HG02870 (cell line): ENCODE results near the gene LYRM1.
"Not testable (repeated sequence)": the region's sequence is repeated elsewhere in the genome, so short reads cannot be mapped to it uniquely, and the experiment has no call there.

Experiments used
- ATAC-seq: cut with Tn5 transposase; IDR thresholded peaks from one replicate; pipeline ENCODE4 v1.9.1; 2021; ENCODE audit warnings: mild to moderate bottlenecking, moderate library complexity; ENCODE audit not compliant: unreplicated experiment

Gene LYRM1

GRCh38 chr16:20901436-20902112 lies 1.0 kb downstream of the LYRM1 start:
- no peak for ATAC-seq

GRCh38 chr16:20902426-20902825 lies 1.9 kb downstream of the LYRM1 start:
- ATAC-seq = no peak

GRCh38 chr16:20903116-20903898 lies 2.7 kb downstream of the LYRM1 start:
- ATAC-seq = no peak

GRCh38 chr16:20903899-20904506 lies 3.4 kb downstream of the LYRM1 start:
- no peak for ATAC-seq

GRCh38 chr16:20904507-20905081 lies 4.0 kb downstream of the LYRM1 start:
- no peak for ATAC-seq

GRCh38 chr16:20905576-20905975 lies 5.0 kb downstream of the LYRM1 start:
- ATAC-seq = no peak

GRCh38 chr16:20906341-20907255 lies 6.0 kb downstream of the LYRM1 start:
- ATAC-seq = no peak

GRCh38 chr16:20910781-20911321 lies 10.3 kb downstream of the LYRM1 start:
- no peak for ATAC-seq

- no peak for ATAC-seq
Observed at GRCh38 chr16:20911361-20911760, 10.8 kb downstream of the LYRM1 start.

- ATAC-seq = no peak
Observed at GRCh38 chr16:20916289-20916688, 15.7 kb downstream of the LYRM1 start.

GRCh38 chr16:20916942-20917341 lies 16.4 kb downstream of the LYRM1 start:
- no peak for ATAC-seq

- no peak for ATAC-seq
Observed at GRCh38 chr16:20918486-20919239, 18.1 kb downstream of the LYRM1 start.

- no peak for ATAC-seq
Observed at GRCh38 chr16:20920091-20920490, 19.5 kb downstream of the LYRM1 start.

GRCh38 chr16:20920799-20921198 lies 20.2 kb downstream of the LYRM1 start:
- no peak for ATAC-seq

- no peak for ATAC-seq
Observed at GRCh38 chr16:20923876-20924275, 23.3 kb downstream of the LYRM1 start.

- ATAC-seq = no peak
Observed at GRCh38 chr16:20925751-20926150, 25.2 kb downstream of the LYRM1 start.

GRCh38 chr16:20928774-20929411 lies 28.3 kb downstream of the LYRM1 start:
- ATAC-seq = peak; percentile 53

GRCh38 chr16:20929676-20930364 lies 29.2 kb downstream of the LYRM1 start:
- ATAC-seq = not testable (repeated sequence)

- ATAC-seq = no peak
Observed at GRCh38 chr16:20930365-20930690, 29.8 kb downstream of the LYRM1 start.
